Dermis microvascular lymphatic vessel endothelial cell (primary cell): ENCODE results near the gene RBM47. TPM values are rescaled to one million over a fixed set of nuclear protein-coding genes. Genes with fewer than 3 reads are reported as not detected.

Experiments
- DNase-seq, 2 donors: peaks; one replicate each; pipeline versions ENCODE4 v3.0.0 to v3.0.0-alpha.2; 2010; ENCODE audit warnings: low read depth in 2 of 2
- total RNA-seq: library from RNA; depleted of rRNA; stranded (reverse); fragments of >200 nt; gene quantifications from 2 replicates; pipeline ENCODE4 v1.2.1, GENCODE V29; 2014

Gene RBM47
- total RNA-seq, 1 donor from 2014 or later = under 0.01 TPM

GRCh38 chr4:40592034-40592433 lies 37.6 kb downstream of the RBM47 start:
- DNase-seq = no peak

GRCh38 chr4:40587826-40588225 lies 41.8 kb downstream of the RBM47 start:
- DNase-seq = no peak

- no peak for DNase-seq
Observed at GRCh38 chr4:40587351-40587750, 42.3 kb downstream of the RBM47 start.

- no peak for DNase-seq
Observed at GRCh38 chr4:40586729-40587128, 42.9 kb downstream of the RBM47 start.

- no peak for DNase-seq
Observed at GRCh38 chr4:40586034-40586433, 43.6 kb downstream of the RBM47 start.

- no peak for DNase-seq
Observed at GRCh38 chr4:40585201-40585799, 44.4 kb downstream of the RBM47 start.

- no peak for DNase-seq
Observed at GRCh38 chr4:40584517-40585141, 45.0 kb downstream of the RBM47 start.

- no peak for DNase-seq
Observed at GRCh38 chr4:40583850-40584439, 45.7 kb downstream of the RBM47 start.

GRCh38 chr4:40582413-40582812 lies 47.3 kb downstream of the RBM47 start:
- DNase-seq = no peak

- DNase-seq = no peak
Observed at GRCh38 chr4:40581254-40582140, 48.2 kb downstream of the RBM47 start.

GRCh38 chr4:40579983-40580382 lies 49.7 kb downstream of the RBM47 start:
- DNase-seq = no peak

GRCh38 chr4:40577588-40578253 lies 51.9 kb downstream of the RBM47 start:
- no peak for DNase-seq

- peak in 1 of 2 donors; percentile 30 for DNase-seq
Observed at GRCh38 chr4:40576651-40577480, 52.8 kb downstream of the RBM47 start.

- no peak for DNase-seq
Observed at GRCh38 chr4:40575846-40576245, 53.8 kb downstream of the RBM47 start.

- DNase-seq = no peak
Observed at GRCh38 chr4:40573593-40574311, 55.9 kb downstream of the RBM47 start.

- DNase-seq = no peak
Observed at GRCh38 chr4:40572692-40573310, 56.9 kb downstream of the RBM47 start.

- DNase-seq = no peak
Observed at GRCh38 chr4:40571208-40571607, 58.5 kb downstream of the RBM47 start.

- no peak for DNase-seq
Observed at GRCh38 chr4:40570348-40571077, 59.2 kb downstream of the RBM47 start.
